Ishikawa (cell line): ENCODE data around the gene THBS4.

ENCODE experiments used
- CEBPB ChIP-seq: IDR thresholded peaks from 2 replicates; pipeline ENCODE4 v1.6.1; 2012
- CREB1 ChIP-seq: IDR thresholded peaks from 2 replicates; pipeline ENCODE4 v1.6.1; 2012; ENCODE audit warnings: low read depth
- EGR1 ChIP-seq: IDR thresholded peaks from 2 replicates; pipeline ENCODE4 v1.6.1; 2012
- EP300 ChIP-seq: IDR thresholded peaks from 2 replicates; pipeline ENCODE4 v1.6.1; 2012; ENCODE audit warnings: borderline replicate concordance
- FOXM1 ChIP-seq: IDR thresholded peaks from 2 replicates; pipeline ENCODE4 v1.6.1; 2012; ENCODE audit warnings: low read depth, borderline replicate concordance
- NFIC ChIP-seq: IDR thresholded peaks from 2 replicates; pipeline ENCODE4 v1.6.1; 2012
- RAD21 ChIP-seq: IDR thresholded peaks from 2 replicates; pipeline ENCODE4 v1.6.1; 2012; ENCODE audit warnings: low read depth
- TAF1 ChIP-seq: IDR thresholded peaks from 2 replicates; pipeline ENCODE4 v1.6.1; 2012; ENCODE audit warnings: low read depth, mild to moderate bottlenecking
- TCF12 ChIP-seq: IDR thresholded peaks from 2 replicates; pipeline ENCODE4 v1.6.1; 2012; ENCODE audit warnings: low read depth
- TEAD4 ChIP-seq: IDR thresholded peaks from 2 replicates; pipeline ENCODE4 v1.6.1; 2012
- YY1 ChIP-seq: IDR thresholded peaks from 2 replicates; pipeline ENCODE4 v1.6.1; 2012; ENCODE audit warnings: low read depth
- ZBTB7A ChIP-seq: IDR thresholded peaks from 2 replicates; pipeline ENCODE4 v1.6.1; 2012; ENCODE audit warnings: low read depth
- TF ChIP-seq, protein P1 (sequence below): IDR thresholded peaks from 2 replicates; pipeline ENCODE4 v1.6.1; 2012
- TF ChIP-seq, protein P2 (sequence below): IDR thresholded peaks from 2 replicates; pipeline ENCODE4 v1.6.1; 2012; ENCODE audit warnings: low read depth, mild to moderate bottlenecking
- TF ChIP-seq, protein P3 (sequence below): IDR thresholded peaks from 2 replicates; pipeline ENCODE4 v1.6.1; 2012

THBS4 gene

DNA sequence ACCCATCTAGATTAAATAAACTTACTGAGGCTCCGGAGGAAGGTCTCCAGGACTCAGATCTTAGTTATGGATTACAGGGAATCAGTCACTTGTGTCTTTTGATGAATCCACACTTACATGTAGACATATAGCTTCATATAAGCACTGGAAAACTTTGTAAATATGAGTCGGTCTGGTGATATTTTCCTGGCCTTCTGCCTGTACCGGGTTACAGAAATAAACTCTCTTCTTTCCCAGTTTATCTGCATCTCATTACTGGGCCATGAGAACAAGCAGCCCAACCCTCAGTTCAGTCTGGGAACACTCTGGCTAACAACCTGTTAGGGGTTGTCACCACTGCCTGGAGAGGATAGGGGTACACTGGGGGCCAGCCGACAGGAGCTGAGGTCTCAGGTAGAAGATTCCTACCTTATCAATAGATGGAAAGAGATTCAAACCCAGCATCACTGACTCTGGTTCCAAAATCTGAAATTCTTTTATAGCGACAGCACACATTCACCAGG is 59.1 kb downstream of the THBS4 start:
- no peak for TF ChIP-seq ZBTB7A
- TF ChIP-seq TCF12, result no peak
- no peak for TF ChIP-seq NFIC
- TF ChIP-seq EGR1, result no peak
- no peak for TF ChIP-seq CEBPB
- no peak for TF ChIP-seq TAF1
- TF ChIP-seq, protein P1, sequence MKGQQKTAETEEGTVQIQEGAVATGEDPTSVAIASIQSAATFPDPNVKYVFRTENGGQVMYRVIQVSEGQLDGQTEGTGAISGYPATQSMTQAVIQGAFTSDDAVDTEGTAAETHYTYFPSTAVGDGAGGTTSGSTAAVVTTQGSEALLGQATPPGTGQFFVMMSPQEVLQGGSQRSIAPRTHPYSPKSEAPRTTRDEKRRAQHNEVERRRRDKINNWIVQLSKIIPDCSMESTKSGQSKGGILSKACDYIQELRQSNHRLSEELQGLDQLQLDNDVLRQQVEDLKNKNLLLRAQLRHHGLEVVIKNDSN, result no peak
- TF ChIP-seq FOXM1, result no peak

DNA sequence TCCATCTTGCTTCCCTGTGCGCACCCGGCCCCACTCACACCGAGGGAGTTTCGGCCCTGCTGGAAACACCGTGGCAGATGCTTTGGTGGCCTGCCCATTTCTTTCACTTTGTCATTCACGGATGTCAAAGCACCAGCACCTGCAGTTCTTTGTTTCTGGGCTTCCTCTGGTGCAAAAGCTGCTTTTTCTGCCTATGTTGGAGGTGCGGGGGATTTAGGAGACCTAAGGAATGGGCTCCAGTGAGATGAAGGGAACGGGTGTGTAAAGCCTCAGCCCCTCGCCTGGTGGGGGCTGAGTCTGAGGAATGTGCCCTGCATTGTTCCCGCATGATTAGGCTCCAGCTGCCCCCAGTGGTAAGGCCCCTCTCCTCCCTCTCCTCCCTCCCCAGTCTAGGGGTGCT is 62.3 kb downstream of the THBS4 start:
- no peak for TF ChIP-seq ZBTB7A

DNA sequence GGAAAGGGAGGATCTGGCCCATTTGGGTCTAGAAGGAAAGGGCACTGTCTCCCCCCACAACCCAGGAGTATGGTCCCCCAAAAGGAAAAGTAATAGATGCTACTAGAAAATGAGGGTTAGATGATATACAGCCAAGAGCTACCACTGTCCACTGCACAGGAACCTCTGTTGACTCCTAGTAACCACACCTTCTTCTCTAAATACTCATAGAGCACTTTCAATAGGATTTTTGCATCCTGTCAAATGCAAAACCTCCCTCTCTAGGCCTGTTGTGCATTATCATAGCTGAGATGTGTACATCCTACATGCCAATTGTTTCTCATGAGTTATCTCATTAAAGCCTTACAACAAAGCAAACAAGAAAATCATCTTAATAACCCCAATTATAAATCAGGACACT is 66.8 kb downstream of the THBS4 start:
- TF ChIP-seq, protein P2, sequence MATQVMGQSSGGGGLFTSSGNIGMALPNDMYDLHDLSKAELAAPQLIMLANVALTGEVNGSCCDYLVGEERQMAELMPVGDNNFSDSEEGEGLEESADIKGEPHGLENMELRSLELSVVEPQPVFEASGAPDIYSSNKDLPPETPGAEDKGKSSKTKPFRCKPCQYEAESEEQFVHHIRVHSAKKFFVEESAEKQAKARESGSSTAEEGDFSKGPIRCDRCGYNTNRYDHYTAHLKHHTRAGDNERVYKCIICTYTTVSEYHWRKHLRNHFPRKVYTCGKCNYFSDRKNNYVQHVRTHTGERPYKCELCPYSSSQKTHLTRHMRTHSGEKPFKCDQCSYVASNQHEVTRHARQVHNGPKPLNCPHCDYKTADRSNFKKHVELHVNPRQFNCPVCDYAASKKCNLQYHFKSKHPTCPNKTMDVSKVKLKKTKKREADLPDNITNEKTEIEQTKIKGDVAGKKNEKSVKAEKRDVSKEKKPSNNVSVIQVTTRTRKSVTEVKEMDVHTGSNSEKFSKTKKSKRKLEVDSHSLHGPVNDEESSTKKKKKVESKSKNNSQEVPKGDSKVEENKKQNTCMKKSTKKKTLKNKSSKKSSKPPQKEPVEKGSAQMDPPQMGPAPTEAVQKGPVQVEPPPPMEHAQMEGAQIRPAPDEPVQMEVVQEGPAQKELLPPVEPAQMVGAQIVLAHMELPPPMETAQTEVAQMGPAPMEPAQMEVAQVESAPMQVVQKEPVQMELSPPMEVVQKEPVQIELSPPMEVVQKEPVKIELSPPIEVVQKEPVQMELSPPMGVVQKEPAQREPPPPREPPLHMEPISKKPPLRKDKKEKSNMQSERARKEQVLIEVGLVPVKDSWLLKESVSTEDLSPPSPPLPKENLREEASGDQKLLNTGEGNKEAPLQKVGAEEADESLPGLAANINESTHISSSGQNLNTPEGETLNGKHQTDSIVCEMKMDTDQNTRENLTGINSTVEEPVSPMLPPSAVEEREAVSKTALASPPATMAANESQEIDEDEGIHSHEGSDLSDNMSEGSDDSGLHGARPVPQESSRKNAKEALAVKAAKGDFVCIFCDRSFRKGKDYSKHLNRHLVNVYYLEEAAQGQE, result no peak
- no peak for TF ChIP-seq EP300
- TF ChIP-seq CEBPB, result no peak
- TF ChIP-seq TEAD4, result no peak
- TF ChIP-seq, protein P3, sequence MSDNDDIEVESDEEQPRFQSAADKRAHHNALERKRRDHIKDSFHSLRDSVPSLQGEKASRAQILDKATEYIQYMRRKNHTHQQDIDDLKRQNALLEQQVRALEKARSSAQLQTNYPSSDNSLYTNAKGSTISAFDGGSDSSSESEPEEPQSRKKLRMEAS, result no peak
- TF ChIP-seq YY1, result no peak
- no peak for TF ChIP-seq TAF1
- TF ChIP-seq TCF12, result no peak
- TF ChIP-seq NFIC, result no peak
- TF ChIP-seq FOXM1, result no peak
- TF ChIP-seq CREB1, result no peak
- no peak for TF ChIP-seq ZBTB7A

DNA sequence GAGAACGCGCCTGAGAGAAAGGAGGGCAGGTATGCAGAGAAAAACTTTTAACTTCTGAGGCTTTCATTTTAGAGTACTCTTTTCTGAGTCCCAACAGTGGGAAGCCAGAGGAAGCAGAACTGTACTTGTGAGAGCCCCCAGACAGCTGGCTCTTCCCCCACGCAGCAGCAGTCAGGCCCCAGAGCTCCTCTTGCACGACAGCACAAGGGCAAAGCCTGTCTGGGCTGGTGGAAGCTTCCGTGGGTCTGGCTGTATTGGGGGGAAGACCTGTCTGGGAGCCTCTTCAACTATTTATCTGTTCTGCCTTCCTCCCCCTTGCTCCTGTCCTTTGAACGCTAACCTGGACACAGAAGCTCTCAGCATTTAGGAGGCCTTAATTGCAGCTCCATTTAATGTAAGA is 68.2 kb downstream of the THBS4 start:
- TF ChIP-seq, protein P2, result no peak
- TF ChIP-seq CREB1 (no peak), EP300 (no peak), CEBPB (no peak), TCF12 (no peak), ZBTB7A (no peak), RAD21 (no peak), NFIC (no peak), FOXM1 (no peak), YY1 (no peak), EGR1 (no peak), TAF1 (no peak), TEAD4 (no peak)
- TF ChIP-seq, protein P1, result no peak
- TF ChIP-seq, protein P3, result no peak

DNA sequence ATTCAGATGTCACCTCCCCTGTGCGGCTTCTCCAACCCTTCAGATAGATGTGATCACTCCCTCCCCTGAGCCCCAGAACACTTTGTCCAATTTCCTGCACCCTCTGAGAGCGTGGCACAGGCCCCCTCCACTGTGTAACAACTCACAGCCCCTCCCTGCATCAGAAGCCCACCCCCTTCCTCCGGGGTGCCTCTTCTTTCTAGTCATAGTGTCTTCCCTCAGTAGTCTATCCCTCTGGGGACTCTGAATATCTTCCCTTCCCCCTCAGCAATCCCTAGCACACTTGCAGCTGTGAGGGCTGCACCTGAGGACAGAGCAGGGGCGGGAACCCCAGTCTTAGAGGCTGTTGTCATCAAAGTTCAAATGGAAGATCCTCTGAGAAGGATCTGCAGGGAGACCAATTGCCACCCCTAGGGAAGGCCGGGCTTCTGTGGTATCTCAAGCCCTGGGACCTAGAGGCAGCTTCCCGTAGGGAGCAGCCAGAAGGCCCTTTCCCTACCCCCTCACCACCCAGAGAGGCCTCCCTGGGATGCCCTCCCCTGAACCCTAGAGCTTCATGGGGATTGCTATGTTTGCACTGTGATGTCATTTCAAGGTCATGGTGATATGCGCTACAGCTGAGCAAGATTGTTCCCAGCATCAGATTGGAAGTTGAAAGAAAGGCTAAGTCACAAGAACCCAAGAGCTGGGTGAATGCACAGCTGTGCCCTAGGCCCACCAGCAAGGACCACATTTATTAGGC is 70.7 kb downstream of the THBS4 start:
- TF ChIP-seq, protein P1, result no peak
- TF ChIP-seq EP300 (no peak), NFIC (no peak), YY1 (no peak), CEBPB (no peak), CREB1 (no peak), TEAD4 (no peak), RAD21 (no peak), FOXM1 (no peak), EGR1 (no peak), TAF1 (no peak), ZBTB7A (no peak), TCF12 (no peak)
- TF ChIP-seq, protein P3, result no peak
- TF ChIP-seq, protein P2, result no peak
